VCaP (cell line): ENCODE results near the gene CPA1.

Experiments used
- H3K27ac ChIP-seq: fragments of 450-650 bp; 2 replicates; pipeline ENCODE4 v1.5.1; 2017
- CTCF ChIP-seq: fragments of 450-650 bp; conservative IDR thresholded peaks from 2 replicates; pipeline ENCODE4 v1.5.1; 2017; ENCODE audit warnings: mild to moderate bottlenecking, moderate library complexity

CPA1 gene

GRCh38 chr7:130430841-130431666, 50.8 kb downstream of the CPA1 start:
- no peak overlapping the region for H3K27ac ChIP-seq
- no peak for TF ChIP-seq CTCF

GRCh38 chr7:130432886-130433285, 52.6 kb downstream of the CPA1 start:
- no peak overlapping the region for H3K27ac ChIP-seq
- TF ChIP-seq CTCF, result no peak

- H3K27ac ChIP-seq, result no peak overlapping the region
- no peak for TF ChIP-seq CTCF
Measured at GRCh38 chr7:130433301-130433700, 53.0 kb downstream of the CPA1 start.

- no peak for TF ChIP-seq CTCF
- H3K27ac ChIP-seq, result no peak overlapping the region
Measured at GRCh38 chr7:130435311-130435854, 55.1 kb downstream of the CPA1 start.

GRCh38 chr7:130436253-130436652, 56.0 kb downstream of the CPA1 start:
- no peak overlapping the region for H3K27ac ChIP-seq
- TF ChIP-seq CTCF, result no peak
